IPS-NIHi7 (cell line): ENCODE results near the gene S100A11.
"Not testable (repeated sequence)": the region's sequence is repeated elsewhere in the genome, so short reads cannot be mapped to it uniquely, and the experiment has no call there.

Experiments used
- DNase-seq: peaks from one replicate; pipeline ENCODE4 v3.0.0; 2012; ENCODE audit warnings: mixed read lengths; ENCODE audit errors: extremely low spot score

S100A11 gene

DNA sequence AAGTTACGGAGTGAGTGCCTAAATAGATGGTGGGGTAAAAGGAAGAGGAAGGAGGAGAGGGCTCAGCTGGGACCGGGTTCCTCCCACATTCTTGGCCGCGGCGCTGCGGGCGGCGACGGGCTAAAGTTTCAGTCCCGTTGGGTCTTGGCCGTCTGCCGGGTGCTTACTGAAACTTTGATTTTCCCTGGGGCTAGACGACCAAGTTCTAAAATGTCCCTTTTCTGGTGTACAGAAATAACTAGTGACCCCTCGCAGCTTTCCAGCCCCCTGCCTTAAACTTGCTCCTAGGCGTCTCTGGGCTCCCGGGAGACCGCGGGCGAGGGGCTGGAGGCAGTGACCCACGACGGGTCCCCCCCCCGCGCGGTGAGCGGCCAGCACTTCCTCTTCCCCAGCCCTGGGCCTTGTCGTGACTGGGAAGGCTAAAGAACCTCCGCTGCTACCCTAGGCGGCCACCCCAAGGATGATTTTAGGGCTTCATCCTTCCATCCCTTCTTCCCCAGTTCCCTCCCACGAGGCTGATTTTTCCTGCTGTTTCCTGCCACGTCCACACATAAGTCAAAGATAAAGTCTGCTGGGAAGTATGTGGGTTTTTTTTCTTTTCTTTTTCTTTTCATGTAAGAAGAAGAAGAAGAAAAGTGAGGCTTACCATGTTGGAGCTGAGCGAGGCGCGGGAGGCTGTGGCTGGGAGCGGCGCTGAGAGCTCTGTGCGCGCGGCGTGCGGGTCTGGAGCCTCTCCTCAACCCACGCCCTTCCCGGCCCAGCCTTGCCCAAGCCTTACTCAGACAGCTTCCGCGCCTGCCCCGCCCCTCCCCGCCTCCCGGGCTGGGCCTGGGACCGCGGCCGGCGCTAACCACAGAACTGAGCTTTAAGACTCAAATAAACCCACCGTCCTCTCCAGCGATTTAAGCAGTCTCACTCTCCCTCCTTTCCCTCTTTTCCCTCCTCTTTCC lies at the start of gene S100A11:
Gene S100A11 (minus strand): TSS at position 738 of the 950 bp plus-strand sequence. CDS start 89 bp downstream, at position 649.
- DNase-seq = peak; percentile 80

DNA sequence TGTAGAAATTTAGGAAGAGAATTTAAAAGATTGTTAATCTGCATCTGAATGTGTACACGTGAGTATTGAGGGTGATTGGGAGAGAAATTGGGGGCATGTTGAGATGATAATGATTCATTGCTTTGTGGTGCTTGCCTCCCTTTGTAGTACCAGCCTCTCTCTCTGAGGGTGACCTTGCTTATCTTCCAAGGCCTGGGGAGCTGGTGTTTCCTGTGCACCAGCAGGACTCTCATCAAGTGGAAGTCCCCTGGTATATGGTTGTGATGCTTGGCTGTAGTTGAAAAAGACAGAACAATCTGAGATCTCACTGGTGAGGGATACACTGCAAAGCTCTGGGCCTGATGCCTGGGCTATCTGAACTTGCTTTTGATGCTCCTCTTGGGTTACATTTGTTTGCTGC lies 48.0 kb upstream of the S100A11 start:
- DNase-seq = no peak

DNA sequence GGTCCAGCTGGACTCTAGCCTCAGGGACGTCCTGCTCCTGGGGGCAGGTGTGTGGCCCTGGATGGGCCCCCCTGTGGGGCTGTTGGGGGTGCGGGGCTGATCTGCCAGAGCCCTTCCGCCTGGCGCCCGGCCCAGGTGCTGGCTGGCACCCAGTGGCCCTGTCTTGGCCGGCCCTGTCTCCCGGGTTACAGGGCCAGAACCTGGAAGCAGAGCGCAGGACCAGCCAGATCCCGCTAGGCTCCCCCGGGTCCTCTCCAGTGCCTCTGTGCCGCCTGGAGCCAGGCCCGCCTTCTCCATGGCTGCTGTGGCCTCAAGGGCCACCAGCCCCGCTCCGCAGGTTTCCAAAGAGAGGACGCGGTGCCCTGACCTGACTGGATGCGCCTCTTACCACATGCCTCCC lies 44.2 kb upstream of the S100A11 start:
- DNase-seq = not testable (repeated sequence)

DNA sequence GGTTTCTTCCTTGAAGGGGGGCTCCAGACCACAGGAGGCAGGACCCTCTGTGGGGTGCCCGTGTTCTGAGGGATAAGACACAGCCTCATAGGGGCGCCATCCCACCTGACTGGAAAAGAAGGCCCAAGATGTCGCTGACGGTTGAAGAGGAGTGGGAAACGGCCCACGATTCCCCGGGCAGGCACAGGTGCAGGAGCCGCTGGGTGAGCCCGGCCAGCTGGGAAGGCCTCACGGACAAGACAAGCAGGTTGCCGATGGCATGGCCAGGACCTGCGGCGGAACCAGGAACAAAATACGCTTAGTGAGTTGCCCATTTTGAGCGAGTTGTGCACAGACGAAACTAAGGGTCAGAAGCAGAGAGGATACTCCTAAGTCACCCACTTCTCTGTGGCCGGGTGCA lies 43.7 kb upstream of the S100A11 start:
- DNase-seq = not testable (repeated sequence)

DNA sequence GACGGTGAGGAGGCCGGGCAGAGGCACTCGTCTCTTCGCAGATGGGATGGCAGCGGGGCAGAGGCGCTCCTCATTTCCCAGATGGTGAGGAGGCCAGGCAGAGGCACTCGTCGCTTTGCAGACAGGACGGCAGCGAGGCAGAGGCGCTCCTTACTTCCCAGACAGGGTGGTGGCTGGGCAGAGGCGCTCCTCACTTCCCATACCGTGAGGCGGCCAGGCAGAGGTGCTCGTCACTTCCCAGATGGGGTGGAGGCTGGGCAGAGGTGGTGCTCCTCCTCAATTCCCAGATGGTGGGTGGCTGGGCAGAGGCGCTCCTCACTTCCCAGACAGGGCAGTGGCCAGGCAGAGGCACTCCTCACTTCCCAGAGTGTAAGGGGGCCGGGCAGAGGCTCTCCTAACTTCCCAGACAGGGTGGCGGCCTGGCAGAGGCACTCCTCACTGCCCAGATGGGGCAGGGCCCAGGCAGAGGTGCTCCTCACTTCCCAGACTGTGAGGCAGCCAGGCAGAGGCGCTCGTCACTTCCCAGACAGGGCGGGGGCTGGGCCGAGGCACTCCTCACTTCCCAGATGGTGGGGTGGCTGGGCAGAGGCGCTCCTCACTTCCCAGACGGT lies 42.1 kb upstream of the S100A11 start:
- DNase-seq = no peak

DNA sequence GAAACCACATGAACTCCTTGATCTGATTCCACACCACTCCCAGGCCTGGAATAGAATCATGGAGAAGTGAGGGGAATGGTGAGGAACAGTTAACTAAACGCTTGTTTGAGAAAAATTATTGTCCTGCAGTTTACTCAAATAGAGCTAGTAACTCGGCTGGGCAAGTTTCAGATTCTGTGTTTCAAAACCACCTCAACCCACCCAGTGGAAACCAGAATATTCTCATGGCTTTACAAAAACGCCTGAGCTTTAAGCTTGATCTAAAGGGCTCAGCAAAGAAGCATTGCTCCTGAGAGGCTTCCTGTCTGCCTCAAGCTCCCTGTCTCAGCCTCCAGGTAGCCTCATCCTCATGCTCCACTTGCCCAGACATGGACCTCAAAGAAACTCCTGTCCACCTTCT lies 35.5 kb upstream of the S100A11 start:
- DNase-seq = no peak

DNA sequence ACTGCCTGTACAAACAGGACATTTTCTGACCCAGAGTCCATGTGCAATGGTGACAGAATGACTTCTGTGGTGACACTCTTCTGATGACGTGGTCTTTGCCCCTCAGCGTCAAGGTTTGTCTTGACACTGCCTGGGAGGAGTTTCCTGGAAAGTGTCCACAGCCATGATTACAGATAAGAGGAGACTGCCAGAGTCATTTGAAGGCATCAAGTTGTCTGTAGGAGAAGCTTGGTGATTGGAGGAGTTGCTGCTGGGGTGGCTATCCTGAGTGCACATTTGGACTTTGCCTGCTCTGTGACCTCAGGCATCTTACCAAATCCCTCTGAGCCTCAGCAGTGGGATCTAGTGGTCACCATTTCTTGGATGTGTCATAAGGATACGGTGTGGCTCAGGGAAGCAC lies 34.3 kb upstream of the S100A11 start:
- no peak for DNase-seq

DNA sequence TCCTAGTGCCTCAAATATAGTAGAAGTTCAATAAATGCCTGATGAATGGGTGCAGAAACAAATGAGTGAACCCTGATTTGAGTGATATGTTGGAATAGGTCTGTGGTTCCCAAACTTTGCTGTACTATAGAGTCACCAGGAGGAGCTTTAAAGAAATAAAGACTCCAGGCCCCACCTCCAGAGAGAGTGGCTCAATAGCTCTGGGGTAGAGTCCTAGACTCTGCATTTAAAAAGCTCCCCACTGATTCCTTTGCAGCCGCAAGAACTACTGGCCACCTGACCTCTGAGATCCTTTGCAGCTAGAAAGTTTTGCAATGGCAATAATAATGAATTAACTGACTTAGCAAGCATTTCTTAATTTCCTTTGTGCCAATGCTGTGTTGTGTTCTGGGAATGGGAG lies 31.1 kb upstream of the S100A11 start:
- no peak for DNase-seq

DNA sequence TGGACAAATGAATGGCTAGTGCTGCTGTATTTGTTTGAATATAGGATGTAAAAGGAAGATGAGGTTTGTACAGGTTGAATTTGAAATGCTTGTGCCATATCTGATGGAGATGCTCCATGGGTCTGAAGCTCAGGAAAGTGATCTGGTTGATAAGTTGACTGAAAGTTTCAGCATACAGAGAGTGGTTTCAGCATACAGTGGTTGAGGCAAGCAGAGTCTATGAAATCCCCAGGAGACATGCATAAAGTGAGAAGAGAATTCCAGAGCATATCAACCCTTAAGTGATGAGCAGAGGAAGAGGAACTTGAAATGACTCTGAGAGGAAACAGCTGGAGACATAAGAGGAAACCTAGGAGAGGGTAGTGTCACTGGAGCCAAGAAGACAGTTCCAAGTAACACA lies 30.3 kb upstream of the S100A11 start:
- DNase-seq = no peak

DNA sequence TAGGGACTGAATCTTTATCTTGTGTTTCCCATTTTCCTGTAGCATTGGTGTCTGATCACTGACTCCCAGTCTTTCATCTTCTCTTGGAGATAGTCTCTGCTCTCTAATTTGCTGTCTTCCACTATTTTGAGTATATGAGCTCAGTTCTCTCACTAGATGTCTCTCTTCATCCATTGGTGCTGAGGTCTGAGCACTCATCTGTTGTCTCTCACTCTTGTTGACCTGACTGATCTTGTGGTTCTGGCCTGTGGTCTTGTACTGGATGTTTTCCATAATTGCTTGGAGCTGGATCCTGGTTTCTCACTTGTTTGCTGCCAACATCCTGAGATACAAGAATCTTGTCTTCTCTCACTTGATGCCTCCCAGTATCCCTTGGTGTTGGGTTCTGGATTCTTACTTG lies 25.1 kb upstream of the S100A11 start:
- no peak for DNase-seq

DNA sequence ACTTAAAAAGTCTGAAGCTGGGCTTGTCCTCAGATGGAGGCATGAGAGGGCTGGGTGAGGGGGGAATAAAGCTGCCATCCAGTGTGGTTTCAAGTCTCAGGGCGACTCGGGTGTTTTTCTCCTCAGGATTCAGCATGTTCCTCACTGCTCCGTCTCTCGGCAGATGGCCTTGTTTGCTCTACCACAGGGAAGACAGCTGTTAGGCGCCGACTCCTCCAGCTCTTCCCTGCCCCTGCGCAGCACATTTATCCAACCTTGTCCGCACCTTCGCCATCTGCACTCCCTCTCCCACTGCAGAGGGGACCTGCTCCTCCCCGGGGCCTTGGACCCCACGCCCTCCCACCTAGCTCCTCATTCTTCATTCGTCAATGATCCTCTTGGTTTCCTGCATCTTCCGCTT lies 16.6 kb upstream of the S100A11 start:
- no peak for DNase-seq

DNA sequence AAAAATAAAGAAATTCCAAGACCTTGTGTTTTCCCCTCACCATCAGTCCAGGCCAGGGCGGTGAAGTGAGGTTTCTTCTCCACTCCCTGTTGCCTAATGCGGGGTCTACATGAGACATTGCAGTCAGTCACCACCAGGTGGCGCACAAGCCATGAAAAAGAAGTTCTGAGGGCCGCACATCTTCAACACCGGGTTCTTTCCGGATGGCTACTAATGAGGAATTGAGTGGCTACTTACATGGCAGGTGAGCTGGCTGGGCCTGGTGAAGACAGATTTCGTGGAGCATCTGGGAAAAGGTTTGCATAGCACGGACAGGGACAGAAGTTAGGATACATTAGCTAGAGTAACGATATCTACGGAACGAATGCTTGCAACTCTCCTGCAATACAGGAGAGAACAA lies 15.8 kb upstream of the S100A11 start:
- DNase-seq = peak; percentile 90

DNA sequence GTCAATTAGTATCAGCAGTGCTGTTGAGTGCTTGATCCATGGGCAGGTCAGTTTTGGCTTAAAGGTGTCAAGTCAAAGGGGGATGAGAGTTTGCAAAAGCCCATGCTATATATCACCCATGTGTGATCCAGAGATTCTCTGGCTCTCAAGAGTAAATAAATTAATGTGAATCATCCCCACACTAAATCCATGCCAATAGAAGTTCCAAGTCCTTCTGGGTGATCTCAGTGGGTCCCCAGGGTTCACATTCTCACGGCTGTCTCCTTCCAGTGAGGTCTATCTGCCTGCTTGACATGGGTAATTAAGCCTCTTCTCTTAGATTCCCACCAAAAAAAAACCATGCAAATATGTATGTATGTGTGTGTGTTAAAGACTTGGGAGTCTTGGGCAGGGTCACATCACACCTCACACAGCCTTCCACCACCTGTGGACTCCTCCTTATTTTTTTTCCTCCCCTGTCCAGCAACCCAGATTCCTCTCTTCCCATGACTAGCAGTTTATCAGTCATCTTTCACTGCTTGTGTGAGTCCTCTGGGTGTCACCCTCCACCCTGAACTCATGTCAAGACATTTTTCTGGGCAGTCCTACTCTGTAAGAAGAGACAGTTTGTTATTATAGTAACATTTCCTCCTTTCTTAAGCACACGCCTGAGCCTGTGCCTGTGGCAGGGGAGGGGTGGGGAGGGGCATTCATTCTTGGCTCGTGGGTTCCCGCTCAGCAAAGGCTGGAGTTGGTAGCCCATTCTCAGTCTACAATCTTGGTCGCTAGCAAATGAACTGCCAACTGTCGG lies 14.3 kb upstream of the S100A11 start:
- no peak for DNase-seq

DNA sequence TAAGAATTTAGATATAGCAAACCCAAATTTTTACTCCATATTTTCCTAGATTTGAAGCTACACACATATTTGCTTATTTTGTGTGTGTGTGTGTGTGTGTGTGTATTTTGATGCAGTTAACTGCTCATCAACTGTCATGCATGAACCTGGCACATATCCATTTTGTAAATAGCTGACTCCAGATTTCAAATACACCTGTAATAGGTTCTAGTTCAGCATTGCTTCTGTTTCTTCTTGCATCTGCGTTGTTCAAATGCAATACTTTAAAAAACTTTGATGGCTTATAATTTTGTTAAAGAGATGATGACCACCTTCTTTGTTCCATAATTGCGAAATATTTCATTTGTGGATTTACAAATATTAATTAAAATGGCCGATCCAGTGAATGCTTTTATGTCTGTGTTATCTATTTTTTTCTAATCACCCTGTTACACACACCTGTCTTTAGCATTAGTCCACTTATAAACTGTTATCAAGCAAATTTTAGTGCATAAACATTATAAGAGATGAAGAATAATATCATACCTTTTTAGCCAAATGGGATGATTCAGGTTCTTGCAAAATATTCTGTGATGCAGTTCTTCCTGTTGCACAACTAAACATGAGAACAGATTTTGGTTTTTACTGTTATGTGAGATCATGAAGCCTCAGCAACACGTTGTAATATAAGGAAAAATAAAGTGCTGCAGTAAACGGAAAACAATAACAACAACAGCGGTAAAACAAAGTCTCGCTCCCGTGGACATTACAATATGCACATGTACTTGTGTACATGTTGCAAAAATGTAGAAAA lies 12.7 kb upstream of the S100A11 start:
- DNase-seq = no peak

DNA sequence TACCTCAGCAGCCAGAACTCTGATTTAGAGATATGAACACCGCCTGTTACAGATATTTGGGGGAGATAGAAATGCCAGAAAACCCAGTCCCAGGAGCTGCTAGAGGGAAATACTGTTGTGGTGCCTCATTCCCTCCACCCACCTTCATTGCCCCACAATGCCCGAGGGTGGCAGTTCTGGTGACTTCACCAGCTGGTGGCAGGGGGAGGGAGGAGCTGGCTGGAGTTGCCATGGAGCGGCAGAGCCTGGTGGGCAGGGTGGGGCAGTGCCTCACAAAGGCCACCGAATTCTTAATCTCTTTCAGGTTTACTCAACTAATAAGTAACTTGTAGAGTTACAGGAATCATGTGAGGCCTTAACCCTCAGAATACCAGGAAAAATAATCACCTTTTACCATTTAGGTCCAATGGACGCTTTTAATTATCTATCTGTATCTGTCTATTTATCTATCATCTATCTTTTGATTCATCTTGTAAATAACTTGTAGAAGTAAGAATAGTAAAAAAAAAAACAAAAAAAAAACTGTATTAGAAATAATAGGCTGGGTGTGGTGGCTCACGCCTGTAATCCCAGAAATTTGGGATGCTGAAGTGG lies 11.7 kb upstream of the S100A11 start:
- DNase-seq = no peak

DNA sequence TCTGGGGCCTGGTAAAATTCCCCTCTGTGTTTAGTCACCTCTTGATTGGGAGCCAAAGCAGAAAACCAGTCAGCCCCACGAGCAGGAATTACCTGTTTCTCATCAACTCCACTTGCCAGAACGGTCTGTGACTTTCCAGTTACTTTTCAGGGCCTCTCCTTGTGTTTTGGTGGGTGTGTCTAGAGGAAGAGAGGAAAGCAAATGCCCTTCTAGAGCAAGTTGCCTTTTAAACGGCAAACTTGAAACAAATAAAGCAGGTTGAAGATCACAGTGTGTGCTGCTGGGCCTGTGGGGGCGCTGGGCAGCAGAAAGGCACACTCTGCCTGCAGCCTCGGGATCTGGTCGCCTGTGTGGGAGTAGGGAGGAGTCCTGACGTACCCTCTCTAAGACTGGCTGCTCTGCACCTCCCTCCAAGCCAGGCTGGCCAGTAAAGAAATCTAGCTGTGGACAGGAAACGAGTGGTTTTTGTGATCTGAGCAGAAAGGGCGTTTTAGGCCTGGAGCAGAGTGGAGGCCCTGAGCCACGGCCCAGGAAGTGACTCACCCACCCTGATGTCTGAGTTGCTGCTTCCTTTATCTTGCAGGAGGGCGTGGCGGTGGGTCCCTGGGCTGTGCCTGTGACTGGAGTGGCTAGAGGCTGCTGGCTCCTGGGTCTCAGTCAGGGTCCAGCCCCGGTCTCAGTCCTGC lies 11.1 kb upstream of the S100A11 start:
- peak; percentile 85 for DNase-seq

DNA sequence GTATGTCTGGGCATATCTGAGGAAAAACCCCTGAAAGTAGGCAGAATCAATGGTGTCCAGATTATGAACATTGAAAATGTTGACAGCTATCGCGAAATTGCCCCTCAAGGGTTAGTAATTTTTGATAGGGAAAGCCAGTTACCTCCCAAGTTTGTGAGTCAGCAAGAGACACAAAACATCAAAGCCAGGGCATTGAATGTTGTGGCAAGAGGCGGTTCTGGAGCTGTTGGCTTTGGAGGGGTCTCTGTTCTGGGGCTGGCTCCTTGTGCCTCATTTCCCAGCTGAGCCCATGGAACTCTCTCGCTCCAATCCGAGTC lies 10.6 kb upstream of the S100A11 start:
- no peak for DNase-seq

DNA sequence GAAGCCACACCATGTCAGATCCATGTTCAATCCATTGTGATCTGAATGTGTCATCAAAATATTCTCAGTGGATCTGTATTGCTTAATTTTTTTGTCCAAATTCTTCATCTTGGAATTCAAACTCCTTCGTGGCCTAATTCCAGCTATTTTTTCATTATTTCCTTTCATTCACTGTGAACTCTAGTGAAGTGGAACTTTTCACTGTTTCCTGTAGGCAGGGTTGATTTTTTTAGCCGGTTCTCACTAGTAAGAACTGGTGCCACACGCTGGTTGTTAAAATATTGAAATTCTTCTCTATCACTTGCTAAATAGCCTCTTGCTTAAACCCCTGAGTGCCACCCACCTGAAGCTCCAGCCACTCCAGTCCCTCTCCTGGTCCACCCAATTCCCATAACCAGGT lies 7.6 kb upstream of the S100A11 start:
- DNase-seq = no peak

DNA sequence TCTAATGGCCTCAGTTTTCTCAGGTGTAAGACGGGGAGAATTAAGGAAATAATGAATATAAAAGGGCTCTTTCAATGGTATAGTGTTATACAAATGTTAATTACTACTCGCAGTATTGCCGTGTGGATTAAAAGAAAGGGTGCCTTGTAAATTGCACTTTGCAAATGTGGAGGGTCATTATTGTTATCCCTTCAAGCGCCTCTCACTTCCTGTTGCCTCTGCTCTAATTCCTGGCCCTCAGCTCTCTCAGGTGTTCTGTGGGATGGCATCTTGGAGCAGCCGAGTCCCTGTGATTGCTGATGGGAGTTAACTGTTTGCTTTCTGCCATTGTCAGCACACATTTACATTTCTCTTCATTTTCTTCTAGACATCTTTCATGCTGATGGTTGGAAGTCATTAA lies 7.1 kb upstream of the S100A11 start:
- peak; percentile 27 for DNase-seq

DNA sequence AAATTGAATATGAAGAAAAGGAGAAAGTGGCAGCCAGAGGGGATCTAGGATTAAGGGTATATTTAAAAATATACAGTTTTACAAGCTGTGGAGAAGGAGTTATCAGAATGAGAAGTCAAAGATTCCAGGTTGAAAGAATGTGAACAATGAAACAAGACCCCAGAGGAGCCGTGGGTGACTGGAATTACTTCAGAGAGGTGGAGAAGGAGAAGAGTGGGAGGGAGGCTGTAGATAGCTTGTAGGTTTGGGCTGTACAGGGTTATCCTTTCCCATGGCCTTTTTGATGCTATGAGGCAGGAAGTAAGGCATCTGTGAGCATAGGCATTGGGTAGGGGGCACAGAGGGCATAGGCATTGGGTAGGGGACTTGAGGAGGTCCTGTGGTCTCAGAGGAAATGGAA lies 5.2 kb upstream of the S100A11 start:
- no peak for DNase-seq

DNA sequence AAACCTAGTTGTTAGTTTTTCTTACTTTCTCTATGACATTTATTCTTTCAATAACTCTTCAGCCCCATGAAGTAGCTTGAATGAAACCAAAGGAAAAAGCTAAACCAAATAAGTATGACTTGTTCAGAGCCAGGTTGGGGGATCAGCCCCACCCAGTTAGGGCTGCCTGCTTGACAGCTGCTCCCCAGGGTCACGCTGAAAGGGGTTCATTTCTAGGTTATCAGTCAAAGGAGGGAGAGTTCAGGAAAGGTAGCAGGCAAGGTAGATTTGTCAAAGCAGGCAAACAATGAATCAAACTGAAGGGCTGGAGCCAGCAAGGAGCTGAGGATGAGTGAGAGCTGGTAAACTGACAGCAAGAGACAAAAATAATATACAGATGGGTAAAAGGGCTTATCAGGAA lies 3.1 kb upstream of the S100A11 start:
- DNase-seq = no peak
